GM19438 (cell line): Measurements from ENCODE around the gene ENTPD7.

Experiments
- ATAC-seq: cut with Tn5 transposase; IDR thresholded peaks from one replicate; pipeline ENCODE4 v1.9.1; 2021; ENCODE audit warnings: low read depth; ENCODE audit not compliant: unreplicated experiment

ENTPD7 gene

DNA sequence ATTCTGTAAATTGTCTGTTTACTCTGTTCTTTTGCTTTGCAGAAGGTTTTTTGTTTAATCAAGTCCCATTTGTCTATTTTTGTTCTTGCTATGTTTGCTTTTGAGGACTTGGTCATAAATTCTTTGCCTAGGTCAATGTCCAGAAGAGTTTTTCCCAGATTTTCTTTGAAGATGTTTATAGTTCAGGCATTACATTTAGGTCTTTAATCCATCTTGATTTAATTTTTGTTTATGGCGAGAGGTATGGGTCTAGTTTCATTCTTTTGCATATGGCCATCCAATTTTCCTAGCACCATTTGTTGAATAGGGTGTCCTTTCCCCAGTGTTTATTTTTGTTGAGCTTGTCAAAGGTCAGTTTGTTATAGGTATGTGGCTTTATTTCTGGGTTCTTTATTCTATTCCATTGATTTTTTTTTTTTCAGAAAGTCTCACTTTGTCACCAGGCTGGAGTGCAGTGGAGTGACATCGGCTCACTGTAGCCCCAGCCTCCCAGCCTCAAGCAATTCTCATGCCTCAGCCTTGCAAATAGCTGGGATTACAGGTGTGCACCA lies 11.6 kb upstream of the ENTPD7 start:
- ATAC-seq, result no peak

GRCh38 chr10:99648717-99649116 lies 10.6 kb upstream of the ENTPD7 start:
- ATAC-seq, result no peak

DNA sequence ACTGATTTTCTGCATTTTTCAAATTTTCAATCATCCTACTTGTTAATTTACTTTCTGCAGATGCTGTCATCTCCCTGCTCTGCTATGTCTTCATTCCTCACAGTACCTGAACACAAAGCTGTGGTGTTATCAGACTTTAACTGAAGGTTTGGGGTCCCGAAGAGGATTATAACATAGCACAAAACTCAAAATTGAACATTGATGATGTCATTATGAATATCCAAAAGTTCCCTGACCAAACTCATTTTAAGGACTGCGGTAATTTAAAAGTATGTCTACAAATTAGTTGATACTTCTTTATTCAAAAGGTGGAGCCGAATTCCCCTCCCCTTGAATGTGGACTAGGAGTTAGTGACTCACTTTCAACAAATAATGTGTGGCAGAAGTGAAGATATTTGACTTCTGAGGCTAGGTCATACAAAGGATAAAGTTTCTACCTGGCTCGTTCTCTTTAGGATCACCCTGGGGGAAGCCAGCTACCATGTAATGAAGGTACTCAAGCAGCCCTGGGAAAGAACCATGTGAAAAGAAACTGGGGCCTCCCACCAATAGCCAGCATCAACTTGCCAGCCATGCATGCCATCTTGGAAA lies 6.4 kb upstream of the ENTPD7 start:
- no peak for ATAC-seq

- no peak for ATAC-seq
Observed at GRCh38 chr10:99654390-99655175, 4.7 kb upstream of the ENTPD7 start.

GRCh38 chr10:99656199-99657064 lies 2.9 kb upstream of the ENTPD7 start:
- no peak for ATAC-seq

GRCh38 chr10:99658622-99659030 lies 683 bp upstream of the ENTPD7 start:
- ATAC-seq, result no peak

- no peak for ATAC-seq
Observed at GRCh38 chr10:99659868-99660366, 608 bp downstream of the ENTPD7 start.

- no peak for ATAC-seq
Observed at GRCh38 chr10:99660662-99661376, 1.5 kb downstream of the ENTPD7 start.

GRCh38 chr10:99661377-99661763 lies 2.1 kb downstream of the ENTPD7 start:
- no peak for ATAC-seq

- no peak for ATAC-seq
Observed at GRCh38 chr10:99665304-99665703, 6.0 kb downstream of the ENTPD7 start.

DNA sequence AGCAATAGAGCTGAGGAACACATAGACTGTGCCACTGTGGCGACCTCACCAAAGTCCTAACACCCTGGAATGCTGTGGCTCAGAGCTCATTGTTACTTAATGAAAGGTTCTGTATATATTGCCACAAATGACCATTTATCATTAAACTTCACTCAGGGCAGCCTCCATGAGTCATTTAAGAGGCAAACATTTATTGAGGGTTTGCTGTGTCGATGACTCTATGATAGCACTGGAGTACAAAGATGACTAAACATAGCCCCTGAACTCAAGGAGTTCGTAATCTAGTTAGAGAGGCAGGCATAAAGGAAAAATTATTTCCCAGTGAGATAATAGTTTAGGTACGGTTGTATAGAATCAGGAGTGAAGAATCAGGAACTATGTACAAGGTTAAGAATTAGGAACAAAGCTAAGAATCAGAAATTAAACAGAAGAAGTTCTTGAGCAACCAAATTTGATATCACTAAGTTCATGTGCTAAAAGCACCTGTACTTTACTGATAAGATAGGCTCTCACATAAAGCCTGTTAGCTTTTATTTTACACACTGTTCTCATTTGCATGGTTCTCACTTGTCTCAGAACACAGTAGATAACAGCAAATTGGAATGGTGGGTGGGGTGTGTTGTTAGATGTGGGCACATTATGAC lies 7.9 kb downstream of the ENTPD7 start:
- ATAC-seq, result no peak

DNA sequence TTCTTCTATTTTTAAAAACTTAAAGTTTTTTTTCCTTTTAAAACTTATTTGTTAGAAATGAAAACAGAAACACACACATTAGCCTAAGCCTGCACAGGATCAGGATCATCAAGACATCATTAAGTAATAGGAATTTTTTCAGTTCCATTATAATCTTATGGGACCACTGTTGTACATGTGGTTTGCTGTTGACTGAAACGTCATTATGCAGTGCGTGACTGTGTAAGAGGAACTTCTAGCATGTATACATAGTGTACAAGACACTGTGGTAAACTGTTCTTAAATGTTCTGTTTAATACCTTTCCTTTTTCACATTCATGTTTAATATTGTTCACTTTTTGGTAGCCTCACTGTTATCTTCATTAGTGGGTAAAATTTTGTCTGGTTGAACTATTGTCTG lies 12.1 kb downstream of the ENTPD7 start:
- ATAC-seq, result no peak

- ATAC-seq, result no peak
Observed at GRCh38 chr10:99672884-99673283, 13.6 kb downstream of the ENTPD7 start.

- ATAC-seq, result no peak
Observed at GRCh38 chr10:99673492-99673891, 14.2 kb downstream of the ENTPD7 start.

DNA sequence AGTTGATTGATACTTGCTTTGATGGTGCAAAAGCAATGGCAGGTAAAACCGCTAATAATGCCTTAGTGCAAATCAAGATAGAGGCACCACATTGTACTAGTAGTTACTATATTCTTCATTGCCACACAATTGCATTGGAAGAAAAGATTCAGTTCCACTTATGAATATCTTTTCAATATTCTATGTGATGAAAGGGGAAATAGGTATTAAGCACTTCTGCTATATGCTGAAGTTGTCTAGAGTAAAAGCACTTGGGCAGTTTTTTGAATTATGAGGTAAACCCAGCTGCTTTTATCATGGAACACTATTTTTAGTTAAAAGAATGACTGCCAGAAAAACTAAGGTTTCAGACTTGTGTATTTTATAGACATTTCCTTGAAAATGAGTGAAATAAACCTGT lies 15.5 kb downstream of the ENTPD7 start:
- no peak for ATAC-seq

DNA sequence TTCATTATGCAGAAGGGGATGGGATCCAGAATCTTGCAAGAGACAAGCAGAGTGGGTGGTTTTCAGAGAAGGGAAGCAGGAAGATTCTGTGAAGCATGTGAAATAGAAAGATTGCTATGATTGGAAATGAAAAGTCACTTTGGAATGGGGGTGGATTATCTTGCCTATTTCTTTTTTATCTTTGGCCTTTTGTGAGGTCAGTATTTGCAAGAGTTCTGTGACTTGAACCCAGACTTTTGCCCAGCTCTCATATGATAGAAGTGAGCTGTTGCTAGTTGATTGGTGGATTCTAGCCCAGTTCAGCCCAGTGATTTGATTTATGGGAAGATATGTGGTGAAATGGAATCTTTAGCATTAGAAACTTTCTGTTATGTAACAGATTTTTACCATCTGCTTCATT lies 17.1 kb downstream of the ENTPD7 start:
- no peak for ATAC-seq

DNA sequence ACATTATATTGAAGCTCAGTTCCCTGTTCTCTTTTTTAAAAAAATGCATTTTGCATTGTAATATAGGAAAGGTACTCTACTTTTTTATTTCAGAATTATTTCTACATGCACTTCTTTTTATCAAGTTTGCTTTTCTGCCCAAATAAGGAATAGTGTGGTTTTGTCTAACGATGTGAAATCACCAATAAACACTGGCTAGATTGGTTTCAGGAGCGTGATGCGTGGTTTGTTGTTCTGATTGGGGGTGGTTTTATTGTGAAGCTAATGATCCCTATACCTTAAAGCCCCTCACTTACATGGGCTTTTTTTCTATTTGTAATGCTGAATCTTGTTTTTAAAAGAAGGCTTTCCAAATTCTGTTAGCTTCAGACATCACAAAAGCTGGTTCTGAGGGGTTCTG lies 17.6 kb downstream of the ENTPD7 start:
- ATAC-seq, result no peak

DNA sequence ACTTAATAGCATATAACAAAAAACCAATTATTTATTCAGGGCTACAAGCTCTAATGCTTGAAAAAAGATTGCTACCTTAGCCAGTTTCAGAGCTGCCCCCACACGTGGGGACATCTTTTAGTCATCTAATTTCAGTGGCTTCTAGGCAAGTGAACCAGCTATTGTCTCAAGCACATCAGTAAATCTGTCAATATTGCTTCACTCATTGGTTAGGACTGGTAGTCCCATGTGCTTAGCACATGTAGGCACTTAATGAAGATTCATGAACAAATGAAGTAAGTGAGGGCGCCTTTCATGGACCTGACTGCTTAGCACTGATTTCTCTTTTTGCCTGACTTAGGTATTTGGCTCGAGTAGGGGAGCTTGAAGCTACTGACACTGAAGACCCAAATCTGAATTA lies 19.6 kb downstream of the ENTPD7 start:
- ATAC-seq, result no peak

DNA sequence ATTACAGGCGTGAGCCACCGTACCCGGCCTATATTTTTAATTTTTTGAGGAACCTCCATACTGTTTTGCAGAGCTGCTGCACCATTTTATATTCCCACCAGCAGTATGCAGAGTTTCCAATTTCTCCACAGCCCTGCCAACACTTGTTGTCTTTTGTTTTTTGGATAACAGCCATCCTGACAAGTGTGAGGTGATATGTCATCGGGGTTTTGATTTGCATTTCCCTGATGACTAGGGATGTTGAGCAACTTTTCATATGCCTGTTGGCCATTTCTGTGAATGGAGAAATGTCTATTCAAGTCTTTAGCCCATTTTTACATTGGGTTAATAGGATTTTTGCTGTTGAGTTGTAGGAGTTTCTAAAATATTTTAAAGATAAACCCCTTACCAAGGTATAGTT lies 22.2 kb downstream of the ENTPD7 start:
- ATAC-seq, result no peak

DNA sequence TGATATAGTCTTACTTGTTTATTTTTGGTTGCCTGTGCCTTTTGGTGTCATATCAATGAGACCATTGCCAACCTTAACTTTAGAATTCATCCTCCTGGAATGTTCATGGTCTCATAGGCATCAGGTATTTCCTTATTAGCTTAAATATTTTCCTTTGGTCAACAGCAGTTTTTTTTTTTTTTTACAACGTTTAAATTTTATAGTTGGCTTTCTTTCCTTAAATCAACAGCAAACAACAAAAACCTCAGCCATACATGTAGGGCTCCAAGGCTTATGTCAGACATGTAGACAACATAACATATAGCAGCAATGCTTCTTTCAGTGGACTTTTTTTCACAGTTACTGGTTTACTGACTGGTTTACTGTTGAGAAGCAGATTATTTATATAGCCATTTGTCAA lies 22.7 kb downstream of the ENTPD7 start:
- ATAC-seq, result no peak
